Keratinocyte (primary cell): Measurements from ENCODE around the gene CALM1.

Experiments used
- EZH2 ChIP-seq: IDR thresholded peaks from one replicate; pipeline ENCODE4 v1.6.1; 2012; ENCODE audit warnings: inconsistent platforms, mild to moderate bottlenecking, low read length, moderate library complexity
- TF ChIP-seq, protein P1 (sequence below), 3 experiments: IDR thresholded peaks in 1 of 3; conservative IDR thresholded peaks in 1 of 3; optimal IDR thresholded peaks in 1 of 3; 2 replicates in 2 of 3; 3 replicates in 1 of 3; pipeline versions ENCODE3 to v1.5.1; 2011; ENCODE audit warnings: low read length in 3 of 3, mild to moderate bottlenecking in 3 of 3, moderate library complexity in 2 of 3, control low read depth in 1 of 3, inconsistent platforms in 1 of 3; ENCODE audit not compliant: insufficient read depth in 2 of 3; ENCODE audit errors: extremely low read depth in 1 of 3

DNA sequence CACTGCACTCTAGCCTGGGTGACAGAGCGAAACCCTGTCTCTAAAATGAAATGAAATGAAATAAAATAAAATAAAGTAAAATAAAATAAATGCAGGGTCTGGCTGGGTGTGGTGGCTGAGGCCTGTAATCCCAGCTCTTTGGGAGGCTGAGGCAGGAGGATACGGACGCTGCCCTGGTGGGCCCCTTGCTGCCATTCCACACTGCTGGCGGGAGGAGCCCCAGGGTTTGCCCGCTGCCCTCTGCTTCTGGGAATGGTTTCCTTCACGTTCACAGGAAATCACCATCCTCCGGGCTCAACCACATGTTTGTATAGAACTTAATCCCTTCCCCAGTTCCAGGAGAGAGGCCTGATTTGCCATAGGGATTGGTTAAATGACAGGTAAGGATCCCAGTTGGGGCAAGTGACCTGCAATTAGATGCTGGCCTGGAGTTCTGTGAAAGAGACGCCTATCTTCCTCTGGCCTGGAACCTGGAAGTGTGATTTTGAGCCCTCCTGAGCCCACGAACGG is 29.3 kb downstream of the CALM1 start:
- TF ChIP-seq, protein P1, sequence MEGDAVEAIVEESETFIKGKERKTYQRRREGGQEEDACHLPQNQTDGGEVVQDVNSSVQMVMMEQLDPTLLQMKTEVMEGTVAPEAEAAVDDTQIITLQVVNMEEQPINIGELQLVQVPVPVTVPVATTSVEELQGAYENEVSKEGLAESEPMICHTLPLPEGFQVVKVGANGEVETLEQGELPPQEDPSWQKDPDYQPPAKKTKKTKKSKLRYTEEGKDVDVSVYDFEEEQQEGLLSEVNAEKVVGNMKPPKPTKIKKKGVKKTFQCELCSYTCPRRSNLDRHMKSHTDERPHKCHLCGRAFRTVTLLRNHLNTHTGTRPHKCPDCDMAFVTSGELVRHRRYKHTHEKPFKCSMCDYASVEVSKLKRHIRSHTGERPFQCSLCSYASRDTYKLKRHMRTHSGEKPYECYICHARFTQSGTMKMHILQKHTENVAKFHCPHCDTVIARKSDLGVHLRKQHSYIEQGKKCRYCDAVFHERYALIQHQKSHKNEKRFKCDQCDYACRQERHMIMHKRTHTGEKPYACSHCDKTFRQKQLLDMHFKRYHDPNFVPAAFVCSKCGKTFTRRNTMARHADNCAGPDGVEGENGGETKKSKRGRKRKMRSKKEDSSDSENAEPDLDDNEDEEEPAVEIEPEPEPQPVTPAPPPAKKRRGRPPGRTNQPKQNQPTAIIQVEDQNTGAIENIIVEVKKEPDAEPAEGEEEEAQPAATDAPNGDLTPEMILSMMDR (optimal IDR thresholded peaks at IDR 0.05 in 1 of 3, IDR thresholded peaks at IDR 0.05 in 1 of 3, conservative IDR thresholded peaks at IDR 0.05 in 1 of 3; ENCODE audit: extremely low read depth in 1 of 3, insufficient read depth in 2 of 3, low read length in 3 of 3) = no peak
- no peak for TF ChIP-seq EZH2
